Measurements from ENCODE around the gene TMEM121. TPM values are rescaled to one million over a fixed set of nuclear protein-coding genes. Genes with fewer than 3 reads are reported as not detected.

TMEM121 gene
- total and polyA plus RNA-seq, 10 of the 15 experiments (the other 5 are each of a cell fraction or from before 2014, with no cell fraction given): 0.04 to 4.9 (median 1.2) TPM; not detected in 2

DNA sequence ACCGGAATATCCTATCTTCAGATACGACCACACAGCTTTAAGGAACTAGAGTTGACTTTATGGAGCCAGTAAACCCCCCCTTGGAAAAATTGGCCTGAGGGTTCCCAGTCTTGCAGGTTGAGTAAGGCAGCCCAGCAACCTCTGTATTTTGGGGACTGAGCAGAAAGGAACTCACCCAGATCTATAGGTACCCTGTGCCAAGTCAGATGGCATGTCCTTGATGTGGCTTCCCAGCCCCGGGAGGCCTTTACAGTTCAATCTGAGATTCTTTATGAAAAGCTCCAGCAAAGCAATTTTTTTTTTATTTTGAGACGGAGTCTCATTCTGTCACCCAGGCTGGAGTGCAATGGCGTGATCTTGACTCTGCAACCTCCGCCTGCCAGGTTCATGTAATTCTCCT, 27.6 kb downstream of the TMEM121 start:
- Histone ChIP-seq H3K27me3 (replicated peaks in 1 of 2; ENCODE audit: control insufficient read depth in 2 of 2, insufficient read depth in 2 of 2, low read length in 1 of 2) (peaks cover 0 to 3% of the 10 kb centered on the region in 2 experiments; a peak in 1 of 4 replicates), H3K79me2 (ENCODE audit: control insufficient read depth, insufficient read depth, low read length) (no peaks in the 10 kb centered on the region), H3K4me1 (ENCODE audit: control insufficient read depth, insufficient read depth, low read length) (no peaks in the 10 kb centered on the region), H3K9me3 (replicated peaks; ENCODE audit: control insufficient read depth, insufficient read depth, low read length) (no peaks in the 10 kb centered on the region), H4K20me1 (ENCODE audit: control insufficient read depth, insufficient read depth) (no peaks in the 10 kb centered on the region), H3K4me3 (no peak overlapping the region), H3K27ac (ENCODE audit: control insufficient read depth, insufficient read depth) (no peak overlapping the region), H3K4me2 (ENCODE audit: control insufficient read depth, insufficient read depth) (no peak overlapping the region), H3K36me3 (ENCODE audit: control insufficient read depth in 2 of 2, insufficient read depth in 2 of 2, low read length in 1 of 2) (no peaks in the 10 kb centered on the region), H3K9ac (ENCODE audit: control insufficient read depth, insufficient read depth, low read length) (no peak overlapping the region), H2AFZ (ENCODE audit: control insufficient read depth, low read depth, low read length) (no peak overlapping the region)
- ChIA-PET RAD21 (ENCODE audit: unreplicated experiment) (no interaction called here), SMC1A (ENCODE audit: uncharacterized antibody, unreplicated experiment) (no interaction called here), POLR2A (no interaction called here), CTCF (interaction anchor here (1.4 kb wide), 1 partner anchor 864 kb away, joined by 4 read pairs; no protein-coding TSS in a partner anchor)
- ATAC-seq: no peak
- FAIRE-seq: no peak
- WGBS (ENCODE audit: insufficient coverage, insufficient replicate concordance, low lambda C conversion rate, missing lambda C conversion rate): 60% methylated on average over 6 of the region's 6 CpGs
- no peak for DNase-seq (ENCODE audit: low read depth, low spot score)
- no TSS peak for BruUV-seq (replicated peaks)
- intact Hi-C loops (cut with micrococcal nuclease; ENCODE audit: unreplicated experiment) (loop anchor here (10.0 kb wide), 1 partner anchor 751 kb away; no protein-coding TSS in a partner anchor), in situ Hi-C loops (cut with MboI) (loop anchor here (5.0 to 10.0 kb wide), 5 partner anchors 48 to 821 kb away; no protein-coding TSS in a partner anchor)
- no peak for TF ChIP-seq MAX (IDR thresholded peaks at IDR 0.05; ENCODE audit: low read depth, low read length)
- TF ChIP-seq SMC3 (IDR thresholded peaks at IDR 0.05; ENCODE audit: borderline replicate concordance, low read length): no peak
- TF ChIP-seq IKZF2 (IDR thresholded peaks at IDR 0.05): no peak
- no peak for TF ChIP-seq CREM (IDR thresholded peaks at IDR 0.05; ENCODE audit: low read depth)
- no peak for TF ChIP-seq ESRRA (IDR thresholded peaks at IDR 0.05; ENCODE audit: low read length)
- no peak for TF ChIP-seq ETV6 (conservative IDR thresholded peaks at IDR 0.05 in 1 of 2, IDR thresholded peaks at IDR 0.05 in 1 of 2; ENCODE audit: borderline replicate concordance in 1 of 2, low read depth in 1 of 2)
- no peak for TF ChIP-seq NRF1 (conservative IDR thresholded peaks at IDR 0.05; ENCODE audit: low read depth, low read length)
- TF ChIP-seq SMARCA5 (IDR thresholded peaks at IDR 0.05): no peak
- TF ChIP-seq MYB (IDR thresholded peaks at IDR 0.05; ENCODE audit: borderline replicate concordance, low read depth, low read length): no peak
- TF ChIP-seq E4F1 (IDR thresholded peaks at IDR 0.05; ENCODE audit: borderline replicate concordance, partially characterized antibody): no peak
- TF ChIP-seq ATF2 (IDR thresholded peaks at IDR 0.05; ENCODE audit: low read length): no peak
- TF ChIP-seq, protein P1, sequence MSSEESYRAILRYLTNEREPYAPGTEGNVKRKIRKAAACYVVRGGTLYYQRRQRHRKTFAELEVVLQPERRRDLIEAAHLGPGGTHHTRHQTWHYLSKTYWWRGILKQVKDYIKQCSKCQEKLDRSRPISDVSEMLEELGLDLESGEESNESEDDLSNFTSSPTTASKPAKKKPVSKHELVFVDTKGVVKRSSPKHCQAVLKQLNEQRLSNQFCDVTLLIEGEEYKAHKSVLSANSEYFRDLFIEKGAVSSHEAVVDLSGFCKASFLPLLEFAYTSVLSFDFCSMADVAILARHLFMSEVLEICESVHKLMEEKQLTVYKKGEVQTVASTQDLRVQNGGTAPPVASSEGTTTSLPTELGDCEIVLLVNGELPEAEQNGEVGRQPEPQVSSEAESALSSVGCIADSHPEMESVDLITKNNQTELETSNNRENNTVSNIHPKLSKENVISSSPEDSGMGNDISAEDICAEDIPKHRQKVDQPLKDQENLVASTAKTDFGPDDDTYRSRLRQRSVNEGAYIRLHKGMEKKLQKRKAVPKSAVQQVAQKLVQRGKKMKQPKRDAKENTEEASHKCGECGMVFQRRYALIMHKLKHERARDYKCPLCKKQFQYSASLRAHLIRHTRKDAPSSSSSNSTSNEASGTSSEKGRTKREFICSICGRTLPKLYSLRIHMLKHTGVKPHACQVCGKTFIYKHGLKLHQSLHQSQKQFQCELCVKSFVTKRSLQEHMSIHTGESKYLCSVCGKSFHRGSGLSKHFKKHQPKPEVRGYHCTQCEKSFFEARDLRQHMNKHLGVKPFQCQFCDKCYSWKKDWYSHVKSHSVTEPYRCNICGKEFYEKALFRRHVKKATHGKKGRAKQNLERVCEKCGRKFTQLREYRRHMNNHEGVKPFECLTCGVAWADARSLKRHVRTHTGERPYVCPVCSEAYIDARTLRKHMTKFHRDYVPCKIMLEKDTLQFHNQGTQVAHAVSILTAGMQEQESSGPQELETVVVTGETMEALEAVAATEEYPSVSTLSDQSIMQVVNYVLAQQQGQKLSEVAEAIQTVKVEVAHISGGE (CRISPR knock-in tag; IDR thresholded peaks at IDR 0.05): no peak
- TF ChIP-seq SUPT20H (IDR thresholded peaks at IDR 0.05; ENCODE audit: borderline replicate concordance, control insufficient read depth, low read depth, low read length): no peak
- no peak for TF ChIP-seq ZNF622 (IDR thresholded peaks at IDR 0.05)
- no peak for TF ChIP-seq WRNIP1 (IDR thresholded peaks at IDR 0.05; ENCODE audit: borderline replicate concordance, low read depth, low read length)
- no peak for TF ChIP-seq IRF4 (IDR thresholded peaks at IDR 0.05; ENCODE audit: low read depth, low read length)
- TF ChIP-seq DPF2 (IDR thresholded peaks at IDR 0.05): no peak

Data from GM12878 (cell line).